ENCODE results near the gene ODF4.

DNA sequence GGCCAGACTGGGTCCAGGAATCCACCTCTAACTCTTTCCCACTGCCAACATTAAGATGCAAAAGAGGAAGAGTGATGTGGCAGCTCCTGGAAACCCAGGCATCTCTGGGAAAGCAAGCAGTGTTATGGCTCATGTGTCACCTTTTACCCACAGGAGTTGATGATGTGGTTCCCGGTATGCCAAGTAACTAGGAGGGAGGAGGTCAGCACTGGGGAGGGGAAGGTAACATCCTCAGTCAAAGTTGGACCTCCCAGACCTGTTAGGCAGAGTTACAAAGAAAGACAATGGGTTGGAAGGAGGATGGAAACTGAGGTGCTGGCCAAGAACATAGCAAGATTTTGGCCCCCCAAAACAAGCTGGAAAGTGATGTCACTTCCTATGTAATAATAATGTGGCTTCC, 25.5 kb downstream of the ODF4 start:
- TF ChIP-seq TAF1 (IDR thresholded peaks at IDR 0.05; ENCODE audit: low read depth, low read length), result no peak
- TF ChIP-seq POLR2A (IDR thresholded peaks at IDR 0.05; ENCODE audit: low read depth, low read length), result no peak
- no peak for TF ChIP-seq POLR2AphosphoS5 (IDR thresholded peaks at IDR 0.05; ENCODE audit: low read depth, low read length)
